ENCODE measurements around the gene MRPS2.

Gene MRPS2

GRCh38 chr9:135488527-135488926, 12.0 kb upstream of the MRPS2 start:
- H3K27ac ChIP-seq, result no peak overlapping the region
- TF ChIP-seq CTCF (conservative IDR thresholded peaks at IDR 0.05), result no peak
- no peak for TF ChIP-seq ZFX (IDR thresholded peaks at IDR 0.05)

- H3K27ac ChIP-seq, result no peak overlapping the region
- TF ChIP-seq ZFX (IDR thresholded peaks at IDR 0.05) (no peak), CTCF (conservative IDR thresholded peaks at IDR 0.05) (no peak)
Measured at GRCh38 chr9:135489188-135489906, 11.1 kb upstream of the MRPS2 start.

GRCh38 chr9:135490166-135490870, 10.2 kb upstream of the MRPS2 start:
- TF ChIP-seq ZFX (IDR thresholded peaks at IDR 0.05), result no peak
- TF ChIP-seq CTCF (conservative IDR thresholded peaks at IDR 0.05), result no peak
- H3K27ac ChIP-seq, result no peak overlapping the region

GRCh38 chr9:135490980-135491464, 9.5 kb upstream of the MRPS2 start:
- TF ChIP-seq ZFX (IDR thresholded peaks at IDR 0.05) (no peak), CTCF (conservative IDR thresholded peaks at IDR 0.05) (no peak)
- H3K27ac ChIP-seq, result no peak overlapping the region

GRCh38 chr9:135491764-135492163, 8.7 kb upstream of the MRPS2 start:
- no peak for TF ChIP-seq CTCF (conservative IDR thresholded peaks at IDR 0.05)
- H3K27ac ChIP-seq, result no peak overlapping the region

- H3K27ac ChIP-seq, result no peak overlapping the region
- TF ChIP-seq ZFX (IDR thresholded peaks at IDR 0.05) (no peak), CTCF (conservative IDR thresholded peaks at IDR 0.05) (no peak)
Measured at GRCh38 chr9:135492886-135493669, 7.4 kb upstream of the MRPS2 start.

Measured in C4-2B (cell line).